Testis (tissue), 3 donors: ENCODE data around the gene NMRK2. TPM values are rescaled to one million over a fixed set of nuclear protein-coding genes. Genes with fewer than 3 reads are reported as not detected.

ENCODE experiments used
- DNase-seq: peaks from one replicate; pipeline ENCODE4 v3.0.0-alpha.2; 2019
- H3K27ac ChIP-seq, 2 donors: fragments of 200-600 bp; sonication (generic); one replicate each; pipeline ENCODE4 v1.5.1; 2019
- H3K27me3 ChIP-seq: fragments of 200-600 bp; sonication (generic); one replicate; pipeline ENCODE4 v1.5.1; 2019
- H3K36me3 ChIP-seq: fragments of 200-600 bp; sonication (generic); one replicate; pipeline ENCODE4 v1.5.1; 2017; ENCODE audit warnings: low read depth; ENCODE audit errors: missing control alignments
- H3K4me1 ChIP-seq: fragments of 200-600 bp; sonication (generic); one replicate; pipeline ENCODE4 v1.5.1; 2019
- H3K4me3 ChIP-seq, 2 donors: fragments of 200-600 bp; sonication (generic); one replicate each; pipeline ENCODE4 v1.5.1; 2017 to 2019
- H3K9me3 ChIP-seq: fragments of 200-600 bp; sonication (generic); one replicate; pipeline ENCODE4 v1.5.1; 2017
- CTCF ChIP-seq, 3 experiments: fragments of 450-650 bp in 2 of 3; fragments of 200-600 bp in 1 of 3; sonication (generic) in 1 of 3; IDR thresholded peaks; one replicate each; pipeline ENCODE4 v1.5.1; 2016 to 2019; ENCODE audit warnings: antibody characterized with exemption in 3 of 3, mild to moderate bottlenecking in 2 of 3, moderate library complexity in 1 of 3
- POLR2A ChIP-seq: fragments of 450-650 bp; IDR thresholded peaks from one replicate; pipeline ENCODE4 v1.6.1; 2017; ENCODE audit warnings: antibody characterized with exemption, mild to moderate bottlenecking, moderate library complexity
- WGBS, 2 donors: methylation state at CpG; one replicate each; pipeline ENCODE4 v1.1.5; 2018; 5-methylcytosine and 5-hydroxymethylcytosine counted together
- intact Hi-C: fragments of 100-400 bp; cut with DNase I; formaldehyde crosslinking; loops from one replicate; pipeline ENCODE4 v1.15.1; 2023; ENCODE audit warnings: low total_unique reads
- microRNA counts, 2 donors: library from miRNA; unstranded; fragments of <30 nt; microRNA quantifications; one replicate each; lab custom pipeline; 2016
- microRNA-seq, 2 donors: library from miRNA; unstranded; fragments of <30 nt; microRNA quantifications; one replicate each; pipeline ENCODE4, GENCODE V29; 2016; ENCODE audit warnings: borderline number of aligned reads in 2 of 2, borderline replicate concordance in 1 of 2
- polyA plus RNA-seq: library from polyadenylated mRNA; stranded (reverse); fragments of 350-450 nt; fragmentation: Illumina TruSeq; extraction: RNeasy Lipid Tissue Mini Kit (QIAGEN cat#74804); gene quantifications from one replicate; pipeline ENCODE4 v1.2.3, GENCODE V29; 2014; ENCODE audit warnings: low read depth, low replicate concordance; ENCODE audit not compliant: insufficient read depth
- small RNA-seq, 2 donors: library from RNA; depleted of rRNA; stranded (forward); fragments of <200 nt; gene quantifications; one replicate each; pipeline ENCODE3, GENCODE V24; 2016
- total RNA-seq, 2 donors: library from RNA; depleted of rRNA; stranded (reverse); fragments of >200 nt; gene quantifications; one replicate each; pipeline ENCODE4 v1.2.3, GENCODE V29; 2016

The NMRK2 gene
- total and polyA plus RNA-seq, 3 donors from 2014 or later = 1.7 to 3.2 (median 1.7) TPM

GRCh38 chr19:3987619-3988371 lies 54.9 kb downstream of the NMRK2 start:
- H3K4me1 ChIP-seq = peaks cover 35% of the 10 kb centered on the region
- H3K27me3 ChIP-seq = no peaks in the 10 kb centered on the region
- DNase-seq = peak; percentile 93
- TF ChIP-seq POLR2A (no peak), CTCF (IDR thresholded peaks at IDR 0.05) (peak; percentile 70 to 83 (median 79))
- H3K4me3 ChIP-seq = peak overlapping the region in 1 of 2 donors; percentile 20
- no peak overlapping the region for H3K27ac ChIP-seq
- WGBS, 2 donors = 7 to 9% methylated on average over 28 to 30 of the region's 30 CpGs
- intact Hi-C loops = no loop called here
- no peaks in the 10 kb centered on the region for H3K36me3 ChIP-seq
- H3K9me3 ChIP-seq = no peaks in the 10 kb centered on the region

GRCh38 chr19:3990815-3991117 lies 57.9 kb downstream of the NMRK2 start:
- TF ChIP-seq POLR2A = no peak
- no peak for TF ChIP-seq CTCF (IDR thresholded peaks at IDR 0.05)
- intact Hi-C loops = no loop called here

More at GRCh38 chr19:3990815-3991117, 57.9 kb downstream of the NMRK2 start:
- 70 to 76% methylated on average over 3 of the region's 3 CpGs for WGBS, 2 donors
- Histone ChIP-seq H3K9me3 (no peaks in the 10 kb centered on the region), H3K27ac (no peak overlapping the region), H3K27me3 (no peaks in the 10 kb centered on the region), H3K4me3 (no peak overlapping the region), H3K36me3 (no peaks in the 10 kb centered on the region), H3K4me1 (peaks cover 21% of the 10 kb centered on the region)
- DNase-seq = no peak

MicroRNAs encoded within 50 kb of the gene (microRNA counts, 767-probe panel; counts per million panel counts)
- microRNA hsa-miR-637 (lab: Ali Mortazavi, UCI) = 0 to 152 counts per million in 2 donors

Small RNA genes within 50 kb of the gene (microRNA-seq; reads per million reads assigned to microRNA genes)
- gene MIR637 = 0 to 0.70 reads per million in 2 donors

Small RNA genes within 50 kb of the gene (small RNA-seq; reads per million reads assigned to genes)
- gene RN7SL202P (0 reads per million in 2 donors), gene SNORD37 (7.0 to 9.4 reads per million in 2 donors)

Other genes starting within 250 kb of the NMRK2 start
- gene PIP5K1C, start 232.6 kb upstream of the NMRK2 start, total RNA-seq = 10 to 100 TPM; 80.2 to 87.0 TPM
- 99.1 TPM for gene PIP5K1C, start 232.6 kb upstream of the NMRK2 start, polyA plus RNA-seq
- 10 to 100 TPM; 37.2 to 81.1 TPM for gene TJP3, start 224.7 kb upstream of the NMRK2 start, total RNA-seq
- gene TJP3, start 224.7 kb upstream of the NMRK2 start, polyA plus RNA-seq = 125 TPM
- gene APBA3, start 171.4 kb upstream of the NMRK2 start, total RNA-seq = 10 to 100 TPM; 34.4 to 48.3 TPM
- gene APBA3, start 171.4 kb upstream of the NMRK2 start, polyA plus RNA-seq = 12.0 TPM
- 10 to 100 TPM; 42.4 to 57.4 TPM for gene MRPL54, start 170.4 kb upstream of the NMRK2 start, total RNA-seq
- gene MRPL54, start 170.4 kb upstream of the NMRK2 start, polyA plus RNA-seq = 96.4 TPM
- gene RAX2, start 160.8 kb upstream of the NMRK2 start, total RNA-seq = under 1 TPM in 1 of 2 donors, not detected in 1; 0.24 TPM
- gene RAX2, start 160.8 kb upstream of the NMRK2 start, polyA plus RNA-seq = not detected
- gene MATK, start 146.7 kb upstream of the NMRK2 start, total RNA-seq = 10 to 100 TPM; 10.1 TPM
- gene MATK, start 146.7 kb upstream of the NMRK2 start, polyA plus RNA-seq = 6.0 TPM
- 10 to 100 TPM; 23.4 to 34.1 TPM for gene ZFR2, start 64.0 kb upstream of the NMRK2 start, total RNA-seq
- gene ZFR2, start 64.0 kb upstream of the NMRK2 start, polyA plus RNA-seq = 35.0 TPM
- gene ATCAY, start 52.4 kb upstream of the NMRK2 start, total RNA-seq = 1 to 10 TPM; 1.7 to 4.8 TPM
- gene ATCAY, start 52.4 kb upstream of the NMRK2 start, polyA plus RNA-seq = 0.32 TPM
- gene DAPK3, start 38.0 kb downstream of the NMRK2 start, total RNA-seq = 100 to 1,000 TPM; 102 to 111 TPM
- 89.8 TPM for gene DAPK3, start 38.0 kb downstream of the NMRK2 start, polyA plus RNA-seq
- gene EEF2, start 52.4 kb downstream of the NMRK2 start, total RNA-seq = 1,000 to 10,000 TPM in 1 of 2 donors, 100 to 1,000 TPM in 1; 909 to 1,599 TPM
- 1,429 TPM for gene EEF2, start 52.4 kb downstream of the NMRK2 start, polyA plus RNA-seq
- 10 to 100 TPM; 89.1 to 94.5 TPM for gene PIAS4, start 74.7 kb downstream of the NMRK2 start, total RNA-seq
- gene PIAS4, start 74.7 kb downstream of the NMRK2 start, polyA plus RNA-seq = 142 TPM
- 10 to 100 TPM; 42.2 to 49.4 TPM for gene ZBTB7A, start 133.8 kb downstream of the NMRK2 start, total RNA-seq
- 7.5 TPM for gene ZBTB7A, start 133.8 kb downstream of the NMRK2 start, polyA plus RNA-seq
- 100 to 1,000 TPM; 181 to 225 TPM for gene MAP2K2, start 191.1 kb downstream of the NMRK2 start, total RNA-seq
- gene MAP2K2, start 191.1 kb downstream of the NMRK2 start, polyA plus RNA-seq = 241 TPM
- gene CREB3L3, start 220.6 kb downstream of the NMRK2 start, total RNA-seq = under 1 TPM; 0.56 to 0.63 TPM
- 0.36 TPM for gene CREB3L3, start 220.6 kb downstream of the NMRK2 start, polyA plus RNA-seq
- 10 to 100 TPM; 22.0 to 29.2 TPM for gene SIRT6, start 249.5 kb downstream of the NMRK2 start, total RNA-seq
- 14.7 TPM for gene SIRT6, start 249.5 kb downstream of the NMRK2 start, polyA plus RNA-seq
- gene ANKRD24, start 249.6 kb downstream of the NMRK2 start, total RNA-seq = 10 to 100 TPM; 20.4 to 21.1 TPM
- 16.5 TPM for gene ANKRD24, start 249.6 kb downstream of the NMRK2 start, polyA plus RNA-seq